ENCODE results near the gene ZNF3.
A peak's percentile ranks its signal among the peaks of the same experiment; 100 is the strongest.

Gene ZNF3

GRCh38 chr7:100107890-100108289, 26.4 kb upstream of the ZNF3 start:
- DNase-seq: no peak

GRCh38 chr7:100107125-100107737, 25.7 kb upstream of the ZNF3 start:
- DNase-seq: no peak

- no peak for DNase-seq
Measured at GRCh38 chr7:100106633-100107032, 25.1 kb upstream of the ZNF3 start.

- DNase-seq: no peak
Measured at GRCh38 chr7:100105534-100105933, 24.0 kb upstream of the ZNF3 start.

- no peak for DNase-seq
Measured at GRCh38 chr7:100102950-100103840, 21.7 kb upstream of the ZNF3 start.

- DNase-seq: peak; percentile 100
Measured at GRCh38 chr7:100101016-100101862, 19.7 kb upstream of the ZNF3 start, which contains the start of the genes AP4M1 and MCM7. AP4M1 (plus strand) TSS chr7:100101643; CDS start chr7:100101715, 72 bp downstream. MCM7 (minus strand) TSS chr7:100101397; CDS start chr7:100101294, 103 bp downstream.

- peak; percentile 98 for DNase-seq
Measured at GRCh38 chr7:100100420-100101015, 19.0 kb upstream of the ZNF3 start.

- DNase-seq: no peak
Measured at GRCh38 chr7:100099452-100099851, 17.9 kb upstream of the ZNF3 start.

- no peak for DNase-seq
Measured at GRCh38 chr7:100098913-100099312, 17.4 kb upstream of the ZNF3 start.

GRCh38 chr7:100095704-100096103, 14.2 kb upstream of the ZNF3 start:
- DNase-seq: no peak

- DNase-seq: no peak
Measured at GRCh38 chr7:100095289-100095688, 13.8 kb upstream of the ZNF3 start.

GRCh38 chr7:100093925-100094486, 12.5 kb upstream of the ZNF3 start:
- no peak for DNase-seq

GRCh38 chr7:100093498-100093897, 12.0 kb upstream of the ZNF3 start:
- DNase-seq: no peak

GRCh38 chr7:100093054-100093453, 11.5 kb upstream of the ZNF3 start:
- DNase-seq: no peak

GRCh38 chr7:100091411-100092181, 10.1 kb upstream of the ZNF3 start:
- DNase-seq: no peak

- no peak for DNase-seq
Measured at GRCh38 chr7:100090527-100091410, 9.2 kb upstream of the ZNF3 start.

GRCh38 chr7:100089458-100090196, 8.1 kb upstream of the ZNF3 start:
- DNase-seq: no peak

- DNase-seq: peak; percentile 80
Measured at GRCh38 chr7:100088621-100089457, 7.3 kb upstream of the ZNF3 start, which contains the start of gene COPS6. COPS6 (plus strand) TSS chr7:100088969; CDS start chr7:100088991, 22 bp downstream.

Data from fibroblast of skin of right quadriceps (primary cell).